Osteocyte (in vitro differentiated cells): ENCODE results near the gene TET3. TPM values are rescaled to one million over a fixed set of nuclear protein-coding genes. Genes with fewer than 3 reads are reported as not detected.

ENCODE experiments used
- DNase-seq: peaks from one replicate; pipeline ENCODE4 v3.0.0; 2021; ENCODE audit warnings: mixed read lengths; ENCODE audit not compliant: unreplicated experiment; ENCODE audit errors: extremely low spot score
- H3K27ac Mint-ChIP-seq: one replicate; pipeline ENCODE4 v1.8.0; 2021; ENCODE audit warnings: mild to moderate bottlenecking, mixed read lengths; ENCODE audit not compliant: unreplicated experiment
- H3K27me3 Mint-ChIP-seq: one replicate; pipeline ENCODE4 v1.8.0; 2021; ENCODE audit warnings: mixed read lengths; ENCODE audit not compliant: unreplicated experiment
- H3K36me3 Mint-ChIP-seq: one replicate; pipeline ENCODE4 v1.8.0; 2021; ENCODE audit warnings: mixed read lengths; ENCODE audit not compliant: unreplicated experiment
- H3K4me1 Mint-ChIP-seq: one replicate; pipeline ENCODE4 v1.8.0; 2021; ENCODE audit warnings: mixed read lengths; ENCODE audit not compliant: unreplicated experiment
- H3K4me3 Mint-ChIP-seq: one replicate; pipeline ENCODE4 v1.8.0; 2021; ENCODE audit warnings: mild to moderate bottlenecking, moderate library complexity, mixed read lengths; ENCODE audit not compliant: unreplicated experiment
- H3K9me3 Mint-ChIP-seq: one replicate; pipeline ENCODE4 v1.8.0; 2021; ENCODE audit warnings: mixed read lengths; ENCODE audit not compliant: unreplicated experiment
- CTCF ChIP-seq: fragments of 200-600 bp; sonication (generic); IDR thresholded peaks from 2 replicates; pipeline ENCODE4 v1.5.0; 2021; ENCODE audit warnings: antibody characterized with exemption, mild to moderate bottlenecking, moderate library complexity
- total RNA-seq: library from RNA; stranded (reverse); gene quantifications from 2 replicates; pipeline ENCODE4 v1.2.1, GENCODE V29; 2021

The TET3 gene
- total RNA-seq, 1 donor from 2014 or later: 26.5 TPM

- Mint-ChIP-seq H3K36me3 (no peaks in the 10 kb centered on the region), H3K4me3 (no peak overlapping the region)
- no peak for TF ChIP-seq CTCF
These were observed 13.1 kb downstream of the TET3 start for GRCh38 chr2:73997813-73998212.

GRCh38 chr2:73998451-73998850 lies 13.7 kb downstream of the TET3 start:
- no peaks in the 10 kb centered on the region for H3K27me3 Mint-ChIP-seq
- no peak overlapping the region for H3K4me3 Mint-ChIP-seq
- TF ChIP-seq CTCF: no peak
- H3K9me3 Mint-ChIP-seq: no peaks in the 10 kb centered on the region
- H3K4me1 Mint-ChIP-seq: peaks cover 39% of the 10 kb centered on the region
- H3K36me3 Mint-ChIP-seq: no peaks in the 10 kb centered on the region
- DNase-seq: no peak
- H3K27ac Mint-ChIP-seq: no peak overlapping the region

More at GRCh38 chr2:73997813-73998212, 13.1 kb downstream of the TET3 start:
- no peak overlapping the region for H3K27ac Mint-ChIP-seq
- no peaks in the 10 kb centered on the region for H3K9me3 Mint-ChIP-seq
- no peak for DNase-seq
- no peaks in the 10 kb centered on the region for H3K27me3 Mint-ChIP-seq
- peaks cover 41% of the 10 kb centered on the region for H3K4me1 Mint-ChIP-seq

GRCh38 chr2:73998933-73999332 lies 14.2 kb downstream of the TET3 start:
- H3K27ac Mint-ChIP-seq: no peak overlapping the region
- no peaks in the 10 kb centered on the region for H3K36me3 Mint-ChIP-seq
- DNase-seq: no peak
- H3K9me3 Mint-ChIP-seq: no peaks in the 10 kb centered on the region
- no peak overlapping the region for H3K4me3 Mint-ChIP-seq
- H3K4me1 Mint-ChIP-seq: peaks cover 39% of the 10 kb centered on the region
- TF ChIP-seq CTCF: no peak
- H3K27me3 Mint-ChIP-seq: no peaks in the 10 kb centered on the region

GRCh38 chr2:73999881-74000597 lies 15.3 kb downstream of the TET3 start:
- no peaks in the 10 kb centered on the region for H3K9me3 Mint-ChIP-seq
- H3K36me3 Mint-ChIP-seq: no peaks in the 10 kb centered on the region
- H3K4me3 Mint-ChIP-seq: peak overlapping the region; percentile 56
- no peak for TF ChIP-seq CTCF
- H3K4me1 Mint-ChIP-seq: peaks cover 50% of the 10 kb centered on the region
- no peak for DNase-seq
- peak overlapping the region; percentile 62 for H3K27ac Mint-ChIP-seq
- H3K27me3 Mint-ChIP-seq: no peaks in the 10 kb centered on the region

GRCh38 chr2:74000666-74001065 lies 16.0 kb downstream of the TET3 start:
- peak overlapping the region; percentile 62 for H3K27ac Mint-ChIP-seq
- H3K27me3 Mint-ChIP-seq: no peaks in the 10 kb centered on the region
- peak overlapping the region; percentile 56 for H3K4me3 Mint-ChIP-seq
- no peaks in the 10 kb centered on the region for H3K36me3 Mint-ChIP-seq
- no peak for TF ChIP-seq CTCF
- no peak for DNase-seq
- H3K4me1 Mint-ChIP-seq: peaks cover 56% of the 10 kb centered on the region
- H3K9me3 Mint-ChIP-seq: no peaks in the 10 kb centered on the region
